Peyer's patch (tissue), 4 donors: ENCODE data around the gene HDHD2. TPM values are rescaled to one million over a fixed set of nuclear protein-coding genes. Genes with fewer than 3 reads are reported as not detected.
"Not testable (repeated sequence)": the region's sequence is repeated elsewhere in the genome, so short reads cannot be mapped to it uniquely, and the experiment has no call there.

Experiments
- DNase-seq, 3 donors: peaks; one replicate each; pipeline ENCODE4 v3.0.0-alpha.2; 2017 to 2019
- H3K27ac ChIP-seq, 4 donors: fragments of 200-600 bp; sonication (generic); one replicate each; pipeline ENCODE4 v1.5.1; 2016 to 2019
- H3K27me3 ChIP-seq, 2 donors: fragments of 200-600 bp; sonication (generic); one replicate each; pipeline ENCODE4 v1.5.1; 2019
- H3K36me3 ChIP-seq, 3 donors: fragments of 200-600 bp; sonication (generic); one replicate each; pipeline ENCODE4 v1.5.1; 2016 to 2019
- H3K4me1 ChIP-seq, 4 donors: fragments of 200-600 bp; sonication (generic); one replicate each; pipeline ENCODE4 v1.5.1; 2016 to 2019
- H3K4me3 ChIP-seq, 4 donors: fragments of 200-600 bp; sonication (generic); 1 replicate in 3 of 4; 2 replicates in 1 of 4; pipeline ENCODE4 v1.5.1; 2016 to 2019; ENCODE audit warnings: mild to moderate bottlenecking in 1 of 4
- H3K9me3 ChIP-seq, 4 donors: fragments of 200-600 bp; sonication (generic); one replicate each; pipeline ENCODE4 v1.5.1; 2016 to 2019; ENCODE audit warnings: mild to moderate bottlenecking in 1 of 4
- CTCF ChIP-seq, 6 experiments: fragments of 450-650 bp in 4 of 6; fragments of 200-600 bp in 2 of 6; sonication (generic) in 1 of 6; IDR thresholded peaks; one replicate each; pipeline ENCODE4 v1.5.1; 2017 to 2019; ENCODE audit warnings: antibody characterized with exemption in 6 of 6, mild to moderate bottlenecking in 3 of 6, moderate library complexity in 1 of 6
- POLR2A ChIP-seq, 2 donors: fragments of 450-650 bp; IDR thresholded peaks; one replicate each; pipeline ENCODE4 v1.5.1; 2017; ENCODE audit warnings: antibody characterized with exemption in 2 of 2, mild to moderate bottlenecking in 2 of 2, moderate library complexity in 2 of 2
- total RNA-seq, 4 donors: library from RNA; depleted of rRNA; stranded (reverse); fragments of >200 nt; gene quantifications; one replicate each; pipeline ENCODE4 v1.1.0, GENCODE V29; 2016

HDHD2 gene
- total RNA-seq, 4 donors from 2014 or later = 16.5 to 34.4 (median 27.6) TPM

- no peak overlapping the region for H3K4me3 ChIP-seq
- no peak overlapping the region for H3K27ac ChIP-seq
- H3K4me1 ChIP-seq = peaks cover 0 to 11% (median 5%) of the 10 kb centered on the region in 4 donors
- no peaks in the 10 kb centered on the region for H3K27me3 ChIP-seq
- DNase-seq = no peak
- TF ChIP-seq POLR2A (IDR thresholded peaks at IDR 0.05) (no peak), CTCF (IDR thresholded peaks at IDR 0.05) (no peak)
- no peaks in the 10 kb centered on the region for H3K36me3 ChIP-seq
- H3K9me3 ChIP-seq = no peaks in the 10 kb centered on the region
These were observed 22.2 kb upstream of the HDHD2 start for GRCh38 chr18:47172476-47172875.

- no peaks in the 10 kb centered on the region for H3K27me3 ChIP-seq
- H3K4me1 ChIP-seq = peaks cover 0 to under 1% (median 0%) of the 10 kb centered on the region in 4 donors
- H3K4me3 ChIP-seq = no peak overlapping the region
- no peaks in the 10 kb centered on the region for H3K9me3 ChIP-seq
- no peaks in the 10 kb centered on the region for H3K36me3 ChIP-seq
- TF ChIP-seq CTCF (IDR thresholded peaks at IDR 0.05) (no peak), POLR2A (IDR thresholded peaks at IDR 0.05) (no peak)
- DNase-seq = no peak
- no peak overlapping the region for H3K27ac ChIP-seq
These were observed 18.6 kb upstream of the HDHD2 start for GRCh38 chr18:47168913-47169312.

GRCh38 chr18:47168509-47168908 is 18.2 kb upstream of the HDHD2 start:
- TF ChIP-seq CTCF (IDR thresholded peaks at IDR 0.05) (no peak), POLR2A (IDR thresholded peaks at IDR 0.05) (no peak)
- no peak overlapping the region for H3K4me3 ChIP-seq

GRCh38 chr18:47166294-47166693 is 16.0 kb upstream of the HDHD2 start:
- no peaks in the 10 kb centered on the region for H3K27me3 ChIP-seq
- no peaks in the 10 kb centered on the region for H3K36me3 ChIP-seq
- H3K27ac ChIP-seq = no peak overlapping the region
- H3K9me3 ChIP-seq = no peaks in the 10 kb centered on the region
- no peak overlapping the region for H3K4me3 ChIP-seq
- no peak for TF ChIP-seq POLR2A (IDR thresholded peaks at IDR 0.05)
- TF ChIP-seq CTCF (IDR thresholded peaks at IDR 0.05) = no peak
- H3K4me1 ChIP-seq = no peaks in the 10 kb centered on the region
- DNase-seq = no peak

More at GRCh38 chr18:47168509-47168908, 18.2 kb upstream of the HDHD2 start:
- Histone ChIP-seq H3K4me1 (no peaks in the 10 kb centered on the region), H3K9me3 (no peaks in the 10 kb centered on the region), H3K27me3 (no peaks in the 10 kb centered on the region), H3K36me3 (no peaks in the 10 kb centered on the region), H3K27ac (no peak overlapping the region)
- DNase-seq = no peak

- no peak for TF ChIP-seq POLR2A (IDR thresholded peaks at IDR 0.05)
- TF ChIP-seq CTCF (IDR thresholded peaks at IDR 0.05) = no peak
- H3K27ac ChIP-seq = no peak overlapping the region
- no peaks in the 10 kb centered on the region for H3K4me1 ChIP-seq
- H3K36me3 ChIP-seq = no peaks in the 10 kb centered on the region
- no peaks in the 10 kb centered on the region for H3K27me3 ChIP-seq
- DNase-seq = no peak
- H3K9me3 ChIP-seq = no peaks in the 10 kb centered on the region
- no peak overlapping the region for H3K4me3 ChIP-seq
These were observed 12.9 kb upstream of the HDHD2 start for GRCh38 chr18:47163241-47163640.

- Histone ChIP-seq H3K27me3 (no peaks in the 10 kb centered on the region), H3K9me3 (no peaks in the 10 kb centered on the region), H3K4me3 (no peak overlapping the region), H3K4me1 (no peaks in the 10 kb centered on the region), H3K36me3 (no peaks in the 10 kb centered on the region), H3K27ac (no peak overlapping the region)
- TF ChIP-seq POLR2A (IDR thresholded peaks at IDR 0.05) (no peak), CTCF (IDR thresholded peaks at IDR 0.05) (no peak)
- DNase-seq = no peak
These were observed 10.0 kb upstream of the HDHD2 start for GRCh38 chr18:47160256-47160655.

- not testable (repeated sequence) for DNase-seq, H3K36me3 ChIP-seq, H3K27ac ChIP-seq, H3K4me3 ChIP-seq, H3K27me3 ChIP-seq, H3K4me1 ChIP-seq, H3K9me3 ChIP-seq
These were observed 8.1 kb upstream of the HDHD2 start for GRCh38 chr18:47158404-47158803.
